Activated naive CD4-positive, alpha-beta T cell treated with anti-CD3 and anti-CD28 coated beads, Interleukin-2, amount 50 U/mL, for 16 hours (primary cell): Measurements from ENCODE around the gene KCNG2.

ENCODE experiments used
- DNase-seq: peaks from one replicate; pipeline ENCODE4 v3.0.0-alpha.2; 2020

KCNG2 gene

DNA sequence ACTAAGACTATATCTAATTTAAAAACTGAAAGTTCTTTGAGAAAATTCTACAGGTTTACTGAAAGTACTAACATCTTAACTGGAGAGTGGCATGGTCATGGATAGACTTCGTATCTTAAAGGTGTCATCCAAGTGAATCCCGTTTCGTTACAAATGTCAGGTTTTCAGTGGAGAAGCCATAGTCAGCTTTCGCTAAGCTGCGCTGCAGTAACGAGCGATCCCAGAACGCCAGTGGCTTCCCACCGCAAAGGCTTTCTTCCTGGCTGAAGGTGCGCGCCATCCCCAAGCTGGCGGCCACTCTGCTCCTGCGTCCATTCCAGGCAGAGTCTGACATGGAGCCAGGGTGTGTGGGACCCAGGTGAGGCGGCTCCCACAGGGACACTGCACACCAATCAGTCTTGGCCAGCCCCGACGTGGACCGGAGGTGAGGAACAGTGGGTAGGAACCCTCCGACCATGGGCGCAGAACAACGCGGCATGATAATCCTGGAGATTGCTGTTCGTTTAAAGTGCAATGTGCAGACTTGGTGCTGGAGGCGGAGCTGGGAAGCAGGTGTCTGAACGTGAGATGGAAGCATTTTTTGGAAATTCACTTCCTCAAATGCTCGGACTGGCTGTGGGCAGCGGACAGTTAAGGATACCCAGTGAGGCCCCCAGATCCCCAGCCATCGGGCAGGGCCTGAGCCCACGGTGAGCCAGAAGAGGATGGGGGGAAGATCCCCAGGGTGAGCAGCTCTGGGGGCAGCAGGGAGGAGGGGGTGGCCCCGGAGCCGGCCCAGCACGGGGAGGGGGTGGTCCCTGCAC, 27.8 kb upstream of the KCNG2 start:
- no peak for DNase-seq

DNA sequence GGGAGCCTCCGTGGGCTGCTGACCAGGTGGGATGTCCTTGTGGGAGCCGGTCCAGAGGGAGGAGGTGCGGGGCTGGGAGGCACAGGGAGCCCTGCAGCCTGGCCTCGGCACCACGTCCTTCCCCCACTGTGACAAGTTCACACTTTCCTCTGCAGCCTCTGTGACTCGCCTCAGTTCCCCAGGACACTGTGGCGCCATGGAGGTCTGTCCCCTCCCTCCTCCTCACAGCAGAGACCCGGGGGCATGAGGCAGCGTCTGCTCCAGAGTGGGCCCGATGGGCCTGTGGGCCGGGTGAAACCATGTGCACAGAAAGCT, 27.3 kb upstream of the KCNG2 start:
- no peak for DNase-seq

DNA sequence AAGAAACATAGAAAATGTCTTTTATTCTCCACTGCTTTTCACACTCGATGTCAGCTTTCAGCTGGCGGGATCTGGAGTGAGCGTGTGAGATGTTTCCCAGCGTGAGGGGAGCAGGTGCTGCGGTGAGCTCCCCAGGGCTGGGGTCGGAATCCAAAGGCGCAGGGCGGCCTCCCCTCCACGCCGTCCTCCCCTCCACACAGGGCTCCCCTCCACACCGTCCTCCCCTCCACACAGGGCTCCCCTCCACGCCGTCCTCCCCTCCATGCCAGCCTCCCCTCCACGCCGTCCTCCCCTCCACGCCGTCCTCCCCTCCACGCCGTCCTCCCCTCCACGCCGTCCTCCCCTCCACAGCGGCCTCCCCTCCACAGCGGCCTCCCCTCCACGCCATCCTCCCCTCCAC, 26.9 kb upstream of the KCNG2 start:
- DNase-seq = no peak

DNA sequence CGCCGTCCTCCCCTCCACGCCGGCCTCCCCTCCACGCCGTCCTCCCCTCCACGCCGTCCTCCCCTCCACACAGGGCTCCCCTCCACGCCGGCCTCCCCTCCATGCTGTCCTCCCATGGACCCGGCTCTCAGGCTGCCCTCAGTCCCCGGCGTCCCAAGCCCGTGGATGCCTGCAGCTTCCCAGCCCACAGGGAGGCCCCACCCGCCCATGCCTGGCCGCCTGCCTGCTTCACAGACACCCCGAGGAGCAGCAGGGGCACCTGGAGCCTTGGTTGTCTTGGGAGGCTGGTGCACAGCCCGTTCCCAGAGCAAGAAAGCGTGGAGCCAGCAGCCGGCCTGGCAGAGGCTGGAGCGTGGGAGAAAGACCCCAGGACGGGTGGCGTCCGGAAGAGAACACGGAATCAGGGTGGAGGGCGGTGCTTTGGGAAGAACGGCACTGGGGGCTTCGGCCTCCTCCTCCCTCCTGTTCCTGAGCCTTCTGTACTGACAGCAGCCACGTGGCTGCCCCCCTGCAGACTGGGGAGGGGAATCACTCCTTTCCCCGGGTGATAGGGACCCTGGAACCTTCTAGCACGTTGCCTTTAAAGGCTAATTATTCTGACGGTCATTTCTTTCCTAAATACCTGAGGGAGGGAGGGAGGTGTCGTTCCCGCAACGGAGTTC, 26.2 kb upstream of the KCNG2 start:
- no peak for DNase-seq

DNA sequence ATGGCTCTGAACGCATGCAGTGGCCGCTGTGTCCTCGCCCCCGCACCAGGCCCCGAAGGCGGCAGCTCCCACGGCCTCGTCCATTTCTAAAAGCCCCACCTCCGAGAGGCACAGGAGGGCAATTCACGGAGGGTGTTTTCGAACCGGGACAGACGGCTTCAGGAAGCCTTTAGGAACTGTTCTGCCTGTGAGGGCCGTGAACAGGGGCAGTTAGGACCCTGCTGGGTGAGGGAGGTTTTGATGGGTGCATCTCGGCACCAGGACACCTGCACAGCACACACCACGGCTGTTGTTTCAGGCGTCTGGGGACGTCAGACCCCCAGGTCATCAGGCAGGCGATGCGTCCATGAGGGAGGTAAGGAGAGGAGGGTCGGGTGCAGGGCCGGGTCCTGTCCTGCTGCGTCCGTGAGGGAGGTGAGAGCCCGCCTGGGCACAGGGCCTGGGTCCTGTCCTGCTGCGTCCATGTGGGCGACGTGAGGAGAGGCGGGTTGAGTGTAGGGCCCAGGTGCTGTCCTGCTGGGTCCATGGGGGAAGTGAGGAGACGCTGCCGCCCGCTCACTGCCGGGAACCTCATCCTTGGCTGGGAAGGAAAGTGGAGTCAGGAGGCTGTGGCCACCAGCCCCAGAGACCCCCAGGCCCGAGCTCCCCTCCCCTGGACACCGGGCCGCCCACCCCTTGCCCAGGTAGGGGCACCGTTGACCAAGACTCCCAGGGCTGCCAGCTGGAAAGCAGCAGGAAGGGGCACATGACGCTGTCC, 25.5 kb upstream of the KCNG2 start:
- DNase-seq = no peak

DNA sequence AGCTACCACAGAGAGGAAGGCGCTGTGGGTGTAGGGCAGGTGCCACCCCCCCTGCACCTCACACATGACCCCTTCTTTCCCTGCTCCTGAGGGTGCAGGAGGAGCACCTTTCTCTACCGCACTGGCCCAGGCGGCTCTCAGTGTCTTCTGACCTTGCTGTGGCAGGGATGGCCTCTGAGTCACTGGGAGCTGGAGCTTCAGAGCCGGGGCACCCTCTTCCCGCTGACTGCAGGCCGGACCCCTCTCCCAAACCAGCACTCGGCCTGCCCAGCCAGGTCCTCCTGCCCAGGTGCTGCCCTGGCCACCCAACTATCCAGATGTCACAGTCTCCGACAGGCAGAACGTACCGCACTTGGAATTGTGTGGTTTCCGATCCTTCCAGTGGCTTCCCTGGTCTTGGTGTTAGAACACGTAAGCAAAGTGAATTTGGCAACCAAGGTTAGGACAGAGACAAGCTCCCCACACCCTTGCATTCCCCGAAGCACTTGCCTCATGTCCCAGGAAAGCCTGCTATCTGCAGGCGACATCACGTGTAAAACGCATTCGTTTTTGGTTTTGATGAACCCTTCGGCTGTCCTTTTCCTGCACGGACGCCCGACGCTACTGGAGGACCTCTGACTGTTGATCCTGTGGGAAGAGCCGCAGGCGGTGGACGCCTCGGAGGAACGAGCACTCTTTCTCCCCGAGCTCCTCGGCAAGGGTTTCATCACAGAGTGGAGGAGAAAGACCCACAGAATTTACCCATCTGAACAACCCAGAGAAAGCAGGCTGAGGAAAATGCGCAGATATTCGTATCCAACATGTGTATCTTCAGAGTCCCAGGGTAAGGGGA, 24.7 kb upstream of the KCNG2 start:
- no peak for DNase-seq

DNA sequence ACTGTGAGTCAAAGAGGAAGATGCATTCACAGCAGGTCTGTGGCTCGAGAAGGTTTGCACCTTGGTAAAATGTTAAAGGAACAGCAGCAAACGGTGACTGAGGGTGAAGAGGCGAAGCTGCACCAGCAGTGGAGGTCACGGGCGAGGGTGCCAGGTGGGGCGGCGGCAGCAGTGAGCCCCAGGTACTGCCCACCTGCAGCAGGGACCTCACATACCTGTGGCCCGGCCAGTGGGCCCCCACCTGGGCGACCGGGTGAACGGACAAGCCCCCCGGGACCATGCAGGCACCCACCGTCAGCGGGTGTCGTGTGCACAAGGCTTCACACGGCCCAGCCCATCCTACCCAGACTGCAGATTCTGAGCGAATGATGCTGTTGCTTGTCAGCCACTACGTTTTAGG, 23.6 kb upstream of the KCNG2 start:
- no peak for DNase-seq

DNA sequence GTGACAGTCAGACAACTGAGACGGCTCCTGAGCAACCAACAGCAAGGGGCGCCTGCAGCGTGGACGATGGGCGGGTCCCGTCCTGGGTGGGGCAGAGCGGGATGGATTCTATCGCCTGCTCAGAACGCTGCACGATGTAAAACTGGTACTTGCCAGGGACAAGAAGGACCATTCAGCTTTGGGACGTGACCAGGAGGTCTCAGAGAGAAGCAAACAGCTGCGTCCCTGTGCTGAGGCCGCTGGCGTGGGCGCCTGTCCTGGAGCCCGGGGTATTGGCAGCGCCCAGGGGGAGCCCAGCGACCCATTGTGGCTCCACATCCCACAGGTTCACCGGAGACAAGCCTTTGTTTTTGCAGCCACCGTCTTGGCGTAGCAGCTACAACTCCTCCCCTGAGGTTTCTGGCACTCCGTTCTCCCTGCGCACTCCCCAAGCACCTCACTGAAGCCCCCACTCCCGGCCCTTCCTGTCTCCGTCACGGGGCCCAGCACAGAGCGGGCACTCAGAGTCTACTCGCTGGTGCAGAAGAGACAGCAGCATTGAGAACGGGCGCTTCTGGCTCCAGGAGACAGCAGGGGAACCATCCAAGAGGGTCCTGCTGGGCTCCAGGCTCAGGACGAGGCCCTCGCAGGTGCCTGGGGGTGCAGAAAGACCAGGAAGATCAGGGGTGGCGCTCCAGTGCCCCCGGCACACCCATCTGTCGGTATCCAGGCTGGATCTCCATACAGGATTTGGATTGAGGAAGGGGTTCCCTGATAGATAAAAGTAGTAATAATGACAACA, 22.1 kb upstream of the KCNG2 start:
- no peak for DNase-seq

DNA sequence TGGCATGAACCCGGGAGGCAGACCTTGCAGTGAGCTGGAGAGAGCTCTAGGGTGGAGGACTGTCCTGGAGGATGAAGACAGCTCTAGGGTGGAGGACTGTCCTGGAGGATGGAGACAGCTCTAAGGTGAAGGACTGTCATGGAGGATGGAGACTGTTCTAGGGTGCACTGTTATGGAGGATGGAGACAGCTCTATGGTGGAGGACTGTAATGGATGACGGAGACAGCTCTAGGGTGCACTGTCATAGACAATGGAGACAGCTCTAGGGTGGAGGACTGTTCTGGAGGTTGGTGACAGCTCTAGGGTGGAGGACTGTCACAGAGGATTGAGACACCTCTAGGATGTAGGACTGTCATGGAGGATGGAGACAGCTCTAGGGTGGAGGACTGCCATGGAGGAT, 21.1 kb upstream of the KCNG2 start:
- DNase-seq = no peak

DNA sequence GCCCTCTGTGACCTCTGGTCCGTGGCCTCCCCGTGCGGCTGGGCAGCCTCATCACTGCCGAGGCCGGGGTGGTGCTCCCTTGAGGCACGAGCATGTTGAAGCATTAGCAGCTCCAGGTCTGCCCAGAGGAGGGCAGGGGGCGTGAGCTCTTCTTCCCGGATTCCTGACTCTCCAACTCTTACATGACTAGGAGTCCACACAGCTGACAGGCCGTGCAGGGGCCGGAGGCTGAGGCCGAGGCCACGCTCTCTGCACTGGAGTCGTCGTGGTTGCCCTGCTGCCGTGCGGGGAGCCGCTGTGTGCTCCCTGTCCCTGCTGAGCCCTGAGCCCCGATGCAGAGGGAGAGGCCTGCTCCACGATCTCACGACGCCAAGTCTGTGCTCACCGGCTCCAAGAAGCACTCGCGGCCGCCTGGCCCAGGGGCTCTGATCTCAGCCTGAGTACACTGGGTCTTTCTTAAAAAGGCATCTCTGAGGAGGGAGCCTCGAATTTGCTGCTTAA, 19.4 kb upstream of the KCNG2 start:
- no peak for DNase-seq

DNA sequence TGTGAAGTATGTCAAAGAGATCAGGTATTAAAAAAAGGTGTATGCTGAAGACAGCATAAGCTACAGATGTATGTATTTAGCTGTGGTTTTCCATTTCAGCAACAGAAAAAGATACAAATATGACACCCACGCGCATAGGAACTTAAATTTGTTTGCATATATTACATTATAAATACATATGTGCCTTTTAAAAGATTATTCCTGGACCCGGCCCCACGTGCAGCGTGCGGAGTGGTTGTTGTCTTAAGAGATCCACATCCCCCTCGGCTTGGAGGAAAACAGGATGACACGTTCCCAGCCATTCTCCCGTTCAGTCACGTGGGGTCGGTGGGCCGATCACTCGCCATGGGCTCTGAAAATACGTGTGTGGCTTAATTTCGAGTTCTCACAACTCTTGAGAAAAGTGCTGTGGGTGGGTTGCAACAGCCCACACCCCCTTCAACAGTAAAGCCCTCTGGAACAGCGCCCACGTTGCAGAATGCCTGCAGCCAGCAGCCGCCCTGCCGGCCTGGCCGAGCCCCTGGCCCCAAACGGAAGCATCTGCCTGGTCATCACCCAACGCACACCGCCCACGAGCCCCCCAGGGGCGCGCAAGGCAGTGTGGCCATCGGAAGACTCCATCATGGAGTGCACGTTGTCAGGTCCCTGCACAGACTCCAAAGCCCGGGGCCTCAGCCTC, 18.6 kb upstream of the KCNG2 start:
- no peak for DNase-seq

DNA sequence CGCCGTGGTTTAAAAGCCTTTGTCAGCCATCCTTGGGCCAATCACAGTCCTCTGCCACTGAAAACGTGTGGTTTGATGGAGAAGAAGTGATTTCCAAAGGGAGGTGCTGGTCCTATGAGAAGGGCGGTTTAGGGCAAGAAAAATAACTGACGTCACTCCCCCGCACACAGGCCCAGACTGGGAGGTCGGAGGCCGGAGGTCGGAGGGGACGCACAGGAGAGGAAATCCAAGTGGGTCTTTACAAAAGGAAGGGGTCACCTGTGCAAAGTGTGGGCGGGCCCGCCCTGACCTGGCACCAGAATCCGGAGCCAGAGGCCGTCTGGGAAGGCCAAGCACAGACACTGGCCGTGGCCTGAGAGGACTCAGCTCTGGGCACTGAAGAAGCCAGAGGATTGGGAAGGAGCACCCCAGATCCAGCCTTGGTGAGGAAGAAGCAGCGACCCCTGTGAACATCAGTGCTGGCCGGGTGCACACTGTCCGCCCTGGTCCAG, 18.0 kb upstream of the KCNG2 start:
- no peak for DNase-seq

DNA sequence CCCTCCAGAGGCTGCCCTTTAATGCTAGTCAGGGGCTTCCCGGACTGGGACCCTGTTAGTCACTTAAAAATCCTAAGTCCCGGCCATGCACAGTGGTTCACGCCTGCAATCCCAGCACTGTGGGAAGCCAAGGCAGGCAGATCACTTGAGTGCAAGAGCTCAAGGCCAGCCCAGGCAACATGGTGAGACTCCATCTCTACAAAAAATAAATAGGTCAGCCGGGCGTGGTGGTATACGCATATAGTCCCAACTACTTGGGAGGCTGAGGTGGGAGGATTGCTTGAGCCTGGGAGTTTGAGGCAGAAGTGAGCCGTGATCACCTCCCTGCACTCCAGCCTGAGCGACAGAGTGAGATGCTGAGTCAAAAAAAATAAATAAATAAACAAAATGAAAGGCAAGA, 17.2 kb upstream of the KCNG2 start:
- no peak for DNase-seq

DNA sequence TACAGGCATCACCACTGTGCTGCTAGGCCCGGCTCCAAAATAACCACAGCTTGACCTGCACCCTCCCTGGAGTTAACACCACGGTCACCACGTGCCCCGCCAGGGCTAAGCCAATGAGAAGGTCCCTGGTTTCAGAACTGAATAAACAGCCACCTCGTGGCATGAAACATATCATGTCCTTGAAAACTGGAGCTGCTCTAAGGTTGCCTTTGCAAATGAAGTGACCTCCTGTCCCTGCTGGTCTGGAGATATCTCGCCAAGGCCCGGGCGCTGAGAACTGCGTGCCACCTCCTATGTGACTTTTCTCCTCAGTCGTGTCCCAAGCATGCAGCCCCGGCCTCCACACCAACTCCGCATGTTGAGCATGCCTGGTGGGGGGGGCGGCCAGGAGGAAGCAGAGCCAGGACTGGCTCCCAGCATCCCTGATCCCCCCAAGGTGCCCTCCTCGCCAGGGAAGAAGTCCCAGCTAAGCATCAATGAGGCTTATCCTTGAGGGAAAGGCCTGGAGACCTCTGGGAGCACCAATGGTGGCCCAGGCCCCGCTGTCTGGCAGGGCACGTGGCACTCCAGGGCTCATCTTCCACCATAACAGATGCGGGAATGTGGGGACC, 16.3 kb upstream of the KCNG2 start:
- DNase-seq = no peak

DNA sequence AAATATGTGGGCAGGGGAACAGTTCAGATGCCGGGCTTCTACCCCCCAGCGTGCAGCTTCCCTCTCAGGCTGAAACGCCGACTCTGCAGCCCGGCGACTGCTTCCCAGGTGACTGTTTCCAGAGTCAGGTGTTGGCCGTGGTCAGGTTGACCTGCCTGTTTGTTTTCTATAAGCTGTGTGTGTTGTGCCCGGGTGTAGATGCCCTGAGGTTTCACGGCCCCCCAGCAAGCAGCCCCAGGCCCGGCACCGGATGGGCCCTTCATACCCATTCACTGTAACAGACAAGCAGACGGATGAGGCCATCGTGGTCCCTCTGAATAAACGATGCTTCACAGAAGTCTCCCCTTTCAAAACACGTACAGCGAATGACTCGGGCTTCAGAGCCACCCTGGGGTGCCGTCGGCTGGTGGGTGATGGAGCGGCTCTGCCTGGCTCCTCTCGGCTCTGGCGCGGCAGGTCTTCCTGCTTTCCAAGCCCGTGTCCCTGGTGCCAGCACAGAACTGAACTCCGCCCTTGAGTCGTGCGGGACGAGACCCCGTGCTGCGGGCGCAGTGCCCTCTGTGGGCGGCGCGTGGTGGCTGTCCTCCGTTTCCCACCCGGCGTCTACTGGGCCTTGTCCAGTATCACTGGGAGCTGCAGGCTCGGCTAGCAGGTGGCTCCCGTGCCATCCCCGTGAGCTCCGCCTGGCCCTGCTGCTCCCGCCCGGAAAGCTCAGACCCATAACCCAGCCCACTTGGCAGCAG, 15.0 kb upstream of the KCNG2 start:
- no peak for DNase-seq

DNA sequence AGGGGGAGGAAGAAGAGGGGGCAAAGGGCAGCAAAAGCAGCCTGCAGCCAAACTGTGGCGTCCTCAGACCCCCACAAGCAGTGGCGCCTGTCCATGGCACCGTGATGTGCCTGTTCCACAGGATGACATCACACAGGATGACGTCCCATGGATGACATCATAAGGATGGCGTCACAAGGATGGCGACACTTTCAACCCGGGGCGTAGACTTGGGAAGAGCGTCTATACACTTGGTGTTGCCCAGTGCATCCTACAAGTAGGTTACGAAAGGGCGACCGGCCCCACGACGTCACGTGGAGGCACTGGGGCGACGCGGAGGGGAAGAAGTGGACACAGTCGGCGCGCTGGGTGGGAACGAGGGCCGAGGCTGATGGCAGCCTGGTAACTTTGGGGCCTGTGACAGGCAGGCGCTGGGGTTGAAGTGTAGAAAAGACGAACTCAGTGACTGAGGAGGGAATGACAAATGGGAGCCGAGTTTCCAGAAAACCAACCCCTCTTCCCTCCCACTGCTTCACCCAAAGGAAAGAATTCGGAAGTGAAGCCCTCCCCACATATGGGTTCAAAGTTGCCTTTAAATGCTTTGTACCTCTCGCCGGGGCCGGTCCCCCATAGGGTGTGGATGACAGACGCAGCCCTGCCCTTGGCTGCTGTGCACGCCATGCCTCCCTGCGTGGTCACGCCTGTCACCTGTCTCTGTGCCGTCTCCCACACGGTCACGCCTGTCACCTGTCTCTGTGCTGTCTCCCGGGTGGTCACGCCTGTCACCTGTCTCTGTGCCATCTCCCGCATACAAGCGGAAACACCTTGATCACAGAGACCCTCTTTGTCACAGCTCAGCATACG, 13.4 kb upstream of the KCNG2 start:
- DNase-seq = no peak

DNA sequence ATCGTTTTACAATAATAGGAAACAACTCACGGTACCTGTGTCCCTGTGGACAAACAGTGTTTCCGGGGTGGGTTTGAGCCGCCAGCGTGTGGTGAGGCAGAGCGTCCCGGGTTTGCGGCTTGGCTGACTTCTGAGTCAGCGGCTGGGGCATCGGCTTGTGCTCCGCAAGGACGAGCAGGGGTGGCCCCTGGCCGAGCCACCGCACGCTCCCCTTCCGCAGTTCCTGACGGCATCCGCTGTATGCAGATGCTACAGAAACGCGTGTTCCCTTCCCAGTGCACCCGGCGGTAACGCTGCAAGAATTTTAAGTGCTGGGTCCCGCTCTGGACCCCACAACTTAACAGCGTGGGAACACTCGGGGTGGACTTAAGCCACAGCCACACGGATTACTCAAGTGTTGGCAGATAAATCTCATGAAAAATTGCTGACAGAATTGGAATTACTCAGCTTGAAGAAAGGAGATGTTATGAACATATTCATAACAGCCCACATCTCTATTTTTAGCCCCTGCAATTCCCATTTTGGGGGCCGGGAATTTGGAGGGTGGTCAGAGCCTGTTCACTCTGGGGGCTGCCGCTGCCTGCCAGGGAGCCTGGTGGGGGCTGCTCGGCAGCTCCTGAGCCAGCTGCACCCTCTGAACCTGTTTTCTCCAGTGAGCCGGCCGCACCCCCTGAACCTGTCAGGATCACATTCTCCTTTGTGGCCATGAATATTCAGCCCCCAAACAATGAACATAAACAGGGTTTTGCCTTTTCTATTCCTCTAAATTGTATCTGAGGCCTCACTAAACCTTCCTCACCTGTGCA, 12.6 kb upstream of the KCNG2 start:
- DNase-seq = no peak

DNA sequence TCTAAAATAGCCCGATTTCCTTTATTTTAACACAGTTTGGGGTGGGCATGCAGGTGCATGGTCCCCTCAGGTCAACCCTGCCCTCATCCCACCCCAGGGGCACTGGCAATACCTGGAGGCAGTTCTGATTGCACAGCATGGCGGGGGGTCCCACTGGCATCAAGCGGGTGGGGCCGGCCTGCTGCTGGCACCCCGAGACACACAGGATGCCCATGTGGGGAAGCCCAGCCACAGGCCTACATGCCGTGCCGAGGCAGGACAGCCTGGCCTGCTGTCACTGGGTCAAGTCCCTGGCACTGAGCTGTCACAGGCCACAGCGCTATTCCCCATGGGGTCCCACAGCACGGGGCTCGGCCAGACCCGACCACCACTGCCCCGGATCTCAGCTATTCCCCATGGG, 11.9 kb upstream of the KCNG2 start:
- no peak for DNase-seq
